A549 (cell line): ENCODE data around the gene PPP4R1. TPM values are rescaled to one million over a fixed set of nuclear protein-coding genes. Genes with fewer than 3 reads are reported as not detected.

ENCODE experiments used
- ATAC-seq, 2 experiments: fragments of 200-7000 bp in 1 of 2; fragments of >200 bp in 1 of 2; cut with Nextera tagmentation in 1 of 2; cut with Tn5 transposase in 1 of 2; 3 replicates each; pipeline versions ENCODE4 v1.8.0 to v1.9.1; 2018 to 2020; ENCODE audit warnings: mild to moderate bottlenecking in 1 of 2, moderate library complexity in 1 of 2
- CTCF ChIA-PET: fragments of 300-600 bp; sonication (Branson Sonifier 250); formaldehyde crosslinking; extraction: SDS; loops from one replicate; lab custom pipeline; 2021; ENCODE audit warnings: antibody characterized with exemption, inconsistent platforms; lab: Yijun Ruan, JAX
- POLR2A ChIA-PET: fragments of 350-600 bp; formaldehyde crosslinking; extraction: SDS; loops from one replicate; lab custom pipeline; 2021; ENCODE audit warnings: antibody characterized with exemption, inconsistent platforms; lab: Yijun Ruan, JAX
- DNase-seq, 2 experiments: peaks; one replicate each; pipeline versions ENCODE4 v3.0.0 to v3.0.0-alpha.2; 2011 to 2016; ENCODE audit warnings: low read depth in 1 of 2, low spot score in 1 of 2
- FAIRE-seq: peaks from 2 replicates; lab custom pipeline; 2011; peaks lifted over from hg19 to GRCh38; lab: Jason Lieb, UNC
- H3K27ac ChIP-seq, 2 experiments: fragments of >200 bp; sonication (Bioruptor Twin); formaldehyde crosslinking; 3 replicates each; pipeline ENCODE4 v1.5.1; 2016 to 2017
- H3K4me1 ChIP-seq: fragments of >200 bp; sonication (Bioruptor Twin); formaldehyde crosslinking; 3 replicates; pipeline ENCODE4 v1.6.1; 2016
- H3K4me2 ChIP-seq: fragments of >200 bp; sonication (Bioruptor Twin); formaldehyde crosslinking; 3 replicates; pipeline ENCODE4 v1.6.1; 2016
- H3K4me3 ChIP-seq: fragments of >200 bp; sonication (Bioruptor Twin); formaldehyde crosslinking; 3 replicates; pipeline ENCODE4 v1.5.1; 2016
- H3K9me3 ChIP-seq: fragments of >200 bp; sonication (Bioruptor Twin); formaldehyde crosslinking; 3 replicates; pipeline ENCODE4 v1.6.1; 2016
- ATOH8 ChIP-seq: fragments of 250-450 bp; sonication (Bioruptor Pico); IDR thresholded peaks from 2 replicates; pipeline ENCODE4 v1.5.0; 2020; ENCODE audit warnings: low read depth, mild to moderate bottlenecking, moderate library complexity
- BHLHE40 ChIP-seq: IDR thresholded peaks from 2 replicates; pipeline ENCODE4 v1.6.1; 2012; ENCODE audit warnings: low read depth, low read length, inconsistent platforms
- CBX2 ChIP-seq: fragments of 200-600 bp; sonication (generic); IDR thresholded peaks from 2 replicates; pipeline ENCODE4 v1.6.1; 2016; ENCODE audit warnings: low read depth, mild to moderate bottlenecking, borderline replicate concordance
- CBX8 ChIP-seq: fragments of 200-600 bp; sonication (generic); IDR thresholded peaks from 2 replicates; pipeline ENCODE4 v1.6.1; 2016
- E2F6 ChIP-seq: IDR thresholded peaks from 2 replicates; pipeline ENCODE4 v1.6.1; 2012; ENCODE audit warnings: low read depth, borderline replicate concordance
- EHMT2 ChIP-seq: fragments of 200-600 bp; sonication (generic); IDR thresholded peaks from 2 replicates; pipeline ENCODE4 v1.6.1; 2016; ENCODE audit warnings: antibody characterized with exemption, low read depth, mild to moderate bottlenecking, moderate library complexity
- ELK1 ChIP-seq: fragments of 150-350 bp; IDR thresholded peaks from 2 replicates; pipeline ENCODE4 v1.6.1; 2014; ENCODE audit warnings: low read depth, mild to moderate bottlenecking, low read length
- FOSB ChIP-seq: fragments of 250-450 bp; sonication (Bioruptor Pico); IDR thresholded peaks from 2 replicates; pipeline ENCODE4 v1.5.0; 2020; ENCODE audit warnings: mild to moderate bottlenecking, moderate library complexity
- FOXS1 ChIP-seq: fragments of 250-450 bp; sonication (Bioruptor Pico); IDR thresholded peaks from 2 replicates; pipeline ENCODE4 v1.5.0; 2020; ENCODE audit warnings: mild to moderate bottlenecking, moderate library complexity
- HOXB5 ChIP-seq: fragments of 250-450 bp; sonication (Bioruptor Pico); IDR thresholded peaks from 2 replicates; pipeline ENCODE4 v1.5.0; 2020; ENCODE audit warnings: mild to moderate bottlenecking, moderate library complexity
- JUNB ChIP-seq: fragments of >200 bp; sonication (Bioruptor Twin); formaldehyde crosslinking; IDR thresholded peaks from 2 replicates; pipeline ENCODE4 v1.6.1; 2016
- KDM5A ChIP-seq: fragments of 200-600 bp; sonication (generic); IDR thresholded peaks from 2 replicates; pipeline ENCODE4 v1.6.1; 2016; ENCODE audit warnings: antibody characterized with exemption, mild to moderate bottlenecking
- MAFK ChIP-seq: fragments of 450-650 bp; IDR thresholded peaks from 2 replicates; pipeline ENCODE4 v1.6.1; 2014; ENCODE audit not compliant: partially characterized antibody
- MAX ChIP-seq: IDR thresholded peaks from 2 replicates; pipeline ENCODE4 v1.6.1; 2012
- MYC ChIP-seq: IDR thresholded peaks from 2 replicates; pipeline ENCODE4 v1.6.1; 2012; ENCODE audit warnings: mild to moderate bottlenecking, inconsistent platforms, low read length, improper control_type of control experiment, borderline replicate concordance
- NR3C1 ChIP-seq: fragments of >200 bp; sonication (Bioruptor Twin); formaldehyde crosslinking; IDR thresholded peaks from 3 replicates; pipeline ENCODE4 v1.6.1; 2017
- PBX3 ChIP-seq: IDR thresholded peaks from 2 replicates; pipeline ENCODE4 v1.6.1; 2012
- PHF8 ChIP-seq: fragments of 200-600 bp; sonication (generic); IDR thresholded peaks from 2 replicates; pipeline ENCODE4 v1.6.1; 2016; ENCODE audit warnings: low read depth, mild to moderate bottlenecking, antibody characterized with exemption, moderate library complexity, borderline replicate concordance
- POLR2AphosphoS2 ChIP-seq: conservative IDR thresholded peaks from 2 replicates; pipeline ENCODE4 v1.6.1; 2012; ENCODE audit warnings: low read length, improper control_type of control experiment, inconsistent platforms
- RAD21 ChIP-seq, 2 experiments: fragments of >200 bp in 1 of 2; sonication (Bioruptor Twin) in 1 of 2; formaldehyde crosslinking in 1 of 2; IDR thresholded peaks in 1 of 2; conservative IDR thresholded peaks in 1 of 2; 2 replicates in 1 of 2; 3 replicates in 1 of 2; pipeline ENCODE4 v1.6.1; 2012 to 2018; ENCODE audit warnings: inconsistent platforms in 1 of 2
- RARB ChIP-seq: fragments of 250-450 bp; sonication (Bioruptor Pico); IDR thresholded peaks from 2 replicates; pipeline ENCODE4 v1.8.0; 2021; ENCODE audit warnings: mild to moderate bottlenecking, moderate library complexity
- RCOR1 ChIP-seq: fragments of 150-350 bp; IDR thresholded peaks from 2 replicates; pipeline ENCODE4 v1.6.1; 2014; ENCODE audit warnings: antibody characterized with exemption, low read length, low read depth
- RFX5 ChIP-seq: fragments of 450-650 bp; IDR thresholded peaks from 2 replicates; pipeline ENCODE4 v1.7.1; 2014; ENCODE audit warnings: antibody characterized with exemption, mild to moderate bottlenecking, moderate library complexity
- RNF2 ChIP-seq: fragments of 200-600 bp; sonication (generic); IDR thresholded peaks from 2 replicates; pipeline ENCODE4 v1.6.1; 2016; ENCODE audit warnings: low read depth, mild to moderate bottlenecking, antibody characterized with exemption, moderate library complexity, borderline replicate concordance
- SMC3 ChIP-seq: fragments of >200 bp; sonication (Bioruptor Twin); formaldehyde crosslinking; IDR thresholded peaks from 3 replicates; pipeline ENCODE4 v1.6.1; 2018; ENCODE audit warnings: inconsistent platforms
- SREBF2 ChIP-seq: fragments of 450-650 bp; IDR thresholded peaks from 2 replicates; pipeline ENCODE4 v1.6.1; 2014; ENCODE audit warnings: mild to moderate bottlenecking, moderate library complexity
- TP53 ChIP-seq: fragments of 250-450 bp; sonication (Bioruptor Pico); IDR thresholded peaks from 2 replicates; pipeline ENCODE4 v1.5.0; 2021; ENCODE audit warnings: mild to moderate bottlenecking, moderate library complexity
- ZFP36 ChIP-seq: fragments of 450-650 bp; IDR thresholded peaks from 2 replicates; pipeline ENCODE4 v1.6.1; 2014; ENCODE audit warnings: borderline replicate concordance; ENCODE audit not compliant: partially characterized antibody
- ZNF302 ChIP-seq: fragments of 250-450 bp; sonication (Bioruptor Pico); IDR thresholded peaks from 2 replicates; pipeline ENCODE4 v1.9.0; 2021; ENCODE audit warnings: inconsistent platforms, mild to moderate bottlenecking, moderate library complexity
- WGBS: methylation state at CpG from one replicate; pipeline ENCODE4 v1.1.6; 2017; ENCODE audit errors: missing lambda C conversion rate; 5-methylcytosine and 5-hydroxymethylcytosine counted together
- polyA plus RNA-seq, 4 experiments: library from polyadenylated mRNA; depleted of rRNA in 3 of 4; stranded (reverse); fragments of >200 nt; fragmentation: RNase III in 1 of 4; extraction: RNeasy Plus Mini Kit Qiagen cat#74134 plus additional on column Dnase treatment in 1 of 4; gene quantifications; 2 replicates in 3 of 4; 3 replicates in 1 of 4; pipeline ENCODE4 v1.2.3, GENCODE V29; 2011 to 2017

The PPP4R1 gene
- polyA plus RNA-seq, 2 of the 4 experiments (the other 2 are of a cell fraction), result 40.1 to 97.3 TPM

- DNase-seq, result no peak
- no peak for TF ChIP-seq MAX
- no peak for TF ChIP-seq ELK1
- TF ChIP-seq RAD21 (conservative IDR thresholded peaks at IDR 0.05 in 1 of 2, IDR thresholded peaks at IDR 0.05 in 1 of 2), result peak in 1 of 2 experiments; percentile 24; a peak in 1 of 5 replicates
- Histone ChIP-seq H3K4me3 (no peak overlapping the region), H3K27ac (no peak overlapping the region), H3K4me2 (no peak overlapping the region), H3K4me1 (no peaks in the 10 kb centered on the region), H3K9me3 (peaks cover 8% of the 10 kb centered on the region; the same call in 1 of the 3 replicates)
- ChIA-PET POLR2A (no interaction called here), CTCF (no interaction called here)
- FAIRE-seq, result no peak
- peak; percentile 30 to 50; a peak in 2 of 6 replicates for ATAC-seq
- WGBS, result 83% methylated on average over 7 of the region's 7 CpGs
These were observed 65.0 kb downstream of the PPP4R1 start for GRCh38 chr18:9549405-9549804.

- Histone ChIP-seq H3K27ac (no peak overlapping the region), H3K4me2 (no peak overlapping the region), H3K9me3 (peaks cover 4% of the 10 kb centered on the region; the same call in 1 of the 3 replicates)
- FAIRE-seq (no peak), DNase-seq (no peak), ATAC-seq (no peak)
- 86% methylated on average over 6 of the region's 7 CpGs for WGBS
- no peak for TF ChIP-seq SMC3
- TF ChIP-seq ZFP36, result no peak
- no peak for TF ChIP-seq EHMT2
- no peak for TF ChIP-seq HOXB5 (CRISPR knock-in tag)
- no peak for TF ChIP-seq RNF2
- TF ChIP-seq ATOH8 (CRISPR knock-in tag), result no peak
- TF ChIP-seq NR3C1, result no peak
- no peak for TF ChIP-seq FOXS1 (CRISPR knock-in tag)
- TF ChIP-seq JUNB, result no peak
- no peak for TF ChIP-seq MAX
- TF ChIP-seq E2F6, result no peak
- no peak for TF ChIP-seq CBX2
- no peak for TF ChIP-seq RFX5
- TF ChIP-seq TP53 (CRISPR knock-in tag), result no peak
- TF ChIP-seq PHF8, result no peak
- TF ChIP-seq, all 56 proteins: peak for 0
- Histone ChIP-seq H3K4me1 (no peaks in the 10 kb centered on the region), H3K4me3 (no peak overlapping the region)
- CTCF ChIA-PET, result no interaction called here
- POLR2A ChIA-PET, result no interaction called here
These were observed 66.6 kb downstream of the PPP4R1 start for GRCh38 chr18:9547782-9548181.

GRCh38 chr18:9546468-9546867 is 67.9 kb downstream of the PPP4R1 start:
- ATAC-seq (no peak), DNase-seq (no peak), FAIRE-seq (no peak)
- H3K27ac ChIP-seq, result no peak overlapping the region
- no peaks in the 10 kb centered on the region for H3K4me1 ChIP-seq
- no peaks in the 10 kb centered on the region for H3K9me3 ChIP-seq
- CTCF ChIA-PET, result no interaction called here
- POLR2A ChIA-PET, result no interaction called here
- 86% methylated on average over 6 of the region's 6 CpGs for WGBS
- H3K4me3 ChIP-seq, result no peak overlapping the region
- no peak for TF ChIP-seq RCOR1
- no peak for TF ChIP-seq RAD21 (conservative IDR thresholded peaks at IDR 0.05 in 1 of 2, IDR thresholded peaks at IDR 0.05 in 1 of 2)
- TF ChIP-seq SREBF2, result no peak
- no peak for TF ChIP-seq BHLHE40
- no peak for TF ChIP-seq SMC3
- TF ChIP-seq MAX, result no peak
- TF ChIP-seq RARB, result no peak
- TF ChIP-seq NR3C1, result no peak
- no peak for TF ChIP-seq CBX8
- TF ChIP-seq POLR2AphosphoS2, result no peak
- no peak for TF ChIP-seq MYC
- no peak for TF ChIP-seq TP53 (CRISPR knock-in tag)
- no peak for TF ChIP-seq PBX3
- no peak for TF ChIP-seq ZNF302
- TF ChIP-seq FOSB (CRISPR knock-in tag), result no peak
- TF ChIP-seq PHF8, result no peak
- no peak for TF ChIP-seq KDM5A
- no peak for TF ChIP-seq MAFK
- H3K4me2 ChIP-seq, result no peak overlapping the region
